K562 (cell line): Measurements from ENCODE around the gene SPATA31D4. TPM values are rescaled to one million over a fixed set of nuclear protein-coding genes. Genes with fewer than 3 reads are reported as not detected.
"Not testable (repeated sequence)": the region's sequence is repeated elsewhere in the genome, so short reads cannot be mapped to it uniquely, and the experiment has no call there.

Experiments
- ATAC-seq: fragments of 200-7000 bp; cut with Tn5 transposase; 3 replicates; pipeline ENCODE4 v1.9.1; 2020; ENCODE audit warnings: moderate library complexity
- Bru-seq: library from RNA; stranded (reverse); fragments of 400-500 nt; gene quantifications from one replicate; lab custom pipeline; 2021; lab: Mats Ljungman, UMichigan
- BruChase-seq, 2 experiments: library from RNA; stranded (reverse); fragments of 400-500 nt; gene quantifications; one replicate each; lab custom pipeline; 2021; lab: Mats Ljungman, UMichigan
- BruUV-seq: library from RNA; stranded (reverse); fragments of 400-500 nt; replicated peaks from 2 replicates; lab custom pipeline; 2021; lab: Mats Ljungman, UMichigan
- CTCF ChIA-PET: fragments of 300-600 bp; formaldehyde crosslinking; extraction: SDS; loops from one replicate; lab custom pipeline; 2021; ENCODE audit warnings: low intra/inter-chr PET ratio; lab: Yijun Ruan, JAX
- POLR2A ChIA-PET: fragments of 300-600, 350-650 bp; sonication (Branson Sonifier 250); formaldehyde crosslinking; extraction: SDS; loops from one replicate; lab custom pipeline; 2021; ENCODE audit warnings: antibody characterized with exemption, inconsistent platforms; lab: Yijun Ruan, JAX
- DNase-seq, 4 experiments: peaks; one replicate each; pipeline versions ENCODE4 v3.0.0 to v3.0.0-alpha.2; 2011 to 2018; ENCODE audit warnings: low spot score in 3 of 4, mixed read lengths in 3 of 4; ENCODE audit errors: extremely low read depth in 1 of 4
- FAIRE-seq: peaks from 2 replicates; lab custom pipeline; 2011; peaks lifted over from hg19 to GRCh38; lab: Jason Lieb, UNC
- H2AFZ ChIP-seq: 2 replicates; pipeline ENCODE4 v1.6.0; 2011; ENCODE audit warnings: low read depth, low read length, control low read depth, inconsistent platforms
- H3K27ac ChIP-seq: fragments of 200-600 bp; 3 replicates; pipeline ENCODE4 v1.8.0; 2011; ENCODE audit warnings: low read depth, mild to moderate bottlenecking, control low read depth, inconsistent platforms, low read length, moderate library complexity, mixed read lengths; ENCODE audit errors: extremely low read depth
- H3K27me3 ChIP-seq, 2 experiments: fragments of 300-600 bp in 1 of 2; 2 replicates in 1 of 2; 3 replicates in 1 of 2; pipeline versions ENCODE4 v1.6.0 to v1.8.0; 2011; ENCODE audit warnings: inconsistent platforms in 2 of 2, low read length in 2 of 2, mild to moderate bottlenecking in 1 of 2, mixed read lengths in 1 of 2, moderate library complexity in 1 of 2; ENCODE audit not compliant: control insufficient read depth in 2 of 2, insufficient read depth in 2 of 2
- H3K36me3 ChIP-seq: fragments of 300-600 bp; 3 replicates; pipeline ENCODE4 v1.8.0; 2011; ENCODE audit warnings: mild to moderate bottlenecking, low read length, inconsistent platforms; ENCODE audit not compliant: control insufficient read depth, insufficient read depth
- H3K4me1 ChIP-seq, 2 experiments: fragments of 200-600 bp in 1 of 2; replicated peaks in 1 of 2; 2 replicates in 1 of 2; 3 replicates in 1 of 2; pipeline versions ENCODE4 v1.5.1 to v1.8.0; 2011; ENCODE audit warnings: inconsistent platforms in 2 of 2, low read length in 2 of 2, mild to moderate bottlenecking in 1 of 2, mixed read lengths in 1 of 2, moderate library complexity in 1 of 2; ENCODE audit not compliant: control insufficient read depth in 2 of 2, insufficient read depth in 2 of 2
- H3K4me2 ChIP-seq: 2 replicates; pipeline ENCODE4 v1.6.1; 2011; ENCODE audit warnings: low read length, control low read depth, inconsistent platforms, mixed read lengths; ENCODE audit not compliant: insufficient read depth
- H3K4me3 ChIP-seq: fragments of 200-600 bp; sonication (generic), shearing (Covaris generic); 2 replicates; pipeline ENCODE4 v1.5.1; 2016; ENCODE audit warnings: control low read depth, inconsistent platforms
- H3K79me2 ChIP-seq: fragments of 200-600 bp; 3 replicates; pipeline ENCODE4 v1.8.0; 2011; ENCODE audit warnings: low read length, inconsistent platforms; ENCODE audit not compliant: control insufficient read depth, insufficient read depth
- H3K9ac ChIP-seq, 2 experiments: 2 replicates each; pipeline versions ENCODE4 v1.6.0 to v1.6.1; 2011; ENCODE audit warnings: low read depth in 2 of 2, low read length in 2 of 2, control low read depth in 1 of 2, inconsistent platforms in 1 of 2, mild to moderate bottlenecking in 1 of 2, mixed read lengths in 1 of 2; ENCODE audit not compliant: insufficient read depth in 1 of 2
- H3K9me1 ChIP-seq: one replicate; pipeline ENCODE4 v1.6.0; 2011; ENCODE audit warnings: inconsistent platforms, mild to moderate bottlenecking, low read length, moderate library complexity; ENCODE audit not compliant: control insufficient read depth, insufficient read depth
- H3K9me3 ChIP-seq: replicated peaks from 2 replicates; pipeline ENCODE4 v1.5.1; 2011; ENCODE audit warnings: low read depth, low read length, inconsistent platforms; ENCODE audit not compliant: control insufficient read depth, insufficient read depth
- H4K20me1 ChIP-seq: replicated peaks from 2 replicates; pipeline ENCODE4 v1.6.1; 2011; ENCODE audit warnings: low read length, inconsistent platforms, mixed read lengths; ENCODE audit not compliant: control insufficient read depth, insufficient read depth
- IRF1 ChIP-seq: sonication (generic); formaldehyde crosslinking; IDR thresholded peaks from 2 replicates; pipeline ENCODE4 v1.8.0; 2022; ENCODE audit warnings: missing genetic modification reagents, mild to moderate bottlenecking, borderline replicate concordance
- JUNB ChIP-seq: fragments of 450-650 bp; formaldehyde crosslinking; conservative IDR thresholded peaks from 2 replicates; pipeline ENCODE4 v1.4.0; 2020; ENCODE audit warnings: mild to moderate bottlenecking
- KDM1A ChIP-seq, 2 experiments: fragments of 450-650 bp; IDR thresholded peaks; 2 replicates each; pipeline ENCODE4 v1.6.1; 2016; ENCODE audit warnings: mild to moderate bottlenecking in 2 of 2
- RCOR1 ChIP-seq, 2 experiments: IDR thresholded peaks; 2 replicates each; pipeline ENCODE4 v1.6.1; 2012; ENCODE audit warnings: low read depth in 2 of 2, low read length in 2 of 2, borderline replicate concordance in 1 of 2, improper control_type of control experiment in 1 of 2
- ZNF134 ChIP-seq: fragments of 250-450 bp; sonication (Bioruptor Pico); conservative IDR thresholded peaks from 2 replicates; pipeline ENCODE4 v1.4.0; 2020
- ZNF408 ChIP-seq: fragments of 250-450 bp; sonication (Bioruptor Pico); IDR thresholded peaks from 2 replicates; pipeline ENCODE4 v1.4.0; 2020; ENCODE audit warnings: low read depth, mild to moderate bottlenecking, moderate library complexity
- ZNF436 ChIP-seq: fragments of 250-450, 450-650 bp; sonication (Bioruptor Pico); formaldehyde crosslinking; IDR thresholded peaks from 2 replicates; pipeline ENCODE4 v1.7.0; 2020; ENCODE audit warnings: mild to moderate bottlenecking
- ZNF589 ChIP-seq: fragments of 200-800 bp; sonication (Bioruptor generic); IDR thresholded peaks from 2 replicates; pipeline ENCODE4 v1.6.1; 2016; ENCODE audit warnings: low read depth, missing genetic modification characterization, missing compliant biosample characterization
- WGBS: fragments of 100-300 bp; shearing (Covaris generic); methylation state at CpG from one replicate; pipeline ENCODE4 v1.1.6; 2016; ENCODE audit warnings: low coverage, mixed read lengths; ENCODE audit not compliant: insufficient coverage; ENCODE audit errors: missing lambda C conversion rate; 5-methylcytosine and 5-hydroxymethylcytosine counted together
- in situ Hi-C: fragments of 300-500 bp; cut with MboI; formaldehyde crosslinking; loops from 4 replicates; pipeline ENCODE4 v1.15.0; 2018; ENCODE audit warnings: inconsistent platforms, mixed read lengths
- intact Hi-C: fragments of 100-400 bp; cut with micrococcal nuclease; formaldehyde crosslinking; loops from 2 replicates; pipeline ENCODE4 v1.14.2; 2022
- long read RNA-seq, 3 experiments: library from polyadenylated mRNA in 2 of 3; library from RNA in 1 of 3; unstranded in 2 of 3; stranded (forward) in 1 of 3; transcript quantifications; one replicate each; pipeline ENCODE4 v2.0.0, GENCODE V29; 2019 to 2022
- polyA minus RNA-seq, 3 experiments: library from RNA; depleted of rRNA, polyadenylated mRNA; stranded (reverse); fragments of >200 nt; gene quantifications; 2 replicates each; pipeline ENCODE4 v1.2.3, GENCODE V29; 2011
- polyA plus RNA-seq, 8 experiments: library from polyadenylated mRNA; depleted of rRNA in 4 of 8; stranded (reverse) in 5 of 8; unstranded in 3 of 8; fragments of >200 nt; fragmentation: Nextera tagmentation in 2 of 8; fragmentation: Illumina TruSeq in 1 of 8; extraction: Ambion mirVana in 2 of 8; extraction: Trizol in 1 of 8; gene quantifications; 2 replicates each; pipeline versions ENCODE4 v1.2.1 to v1.2.3, GENCODE V29; 2011 to 2014; ENCODE audit warnings: inconsistent platforms in 1 of 8, missing spikeins in 1 of 8
- total RNA-seq, 7 experiments: library from RNA; depleted of rRNA in 6 of 7; stranded (reverse); fragments of >200 nt in 6 of 7; fragmentation: Illumina TruSeq in 2 of 7; extraction: Trizol in 2 of 7; gene quantifications; 2 replicates each; pipeline versions ENCODE4 v1.2.1 to v1.2.3, GENCODE V29; 2011 to 2021; ENCODE audit warnings: low replicate concordance in 1 of 7
- TF ChIP-seq, protein P1 (sequence below), 2 experiments: fragments of 450-650 bp; IDR thresholded peaks; 2 replicates each; pipeline ENCODE4 v1.6.1; 2016

SPATA31D4 gene
- total RNA-seq (2011; cell fraction: chromatin; rRNA removed; ENCODE audit: low replicate concordance) = not detected in 2 replicates
- total RNA-seq (2011; cell fraction: nucleolus; rRNA removed) = not detected in 2 replicates
- not detected in 2 replicates for total RNA-seq (2011; cell fraction: nucleoplasm; rRNA removed)
- total RNA-seq (2014; rRNA removed) (not detected in 2 replicates), total RNA-seq (2014; rRNA removed; fragmentation: Illumina TruSeq; extraction: Trizol) (not detected in 2 replicates), total RNA-seq (2015; rRNA removed; fragmentation: Illumina TruSeq; extraction: Trizol) (not detected in 2 replicates), total RNA-seq (2021) (not detected in 2 replicates), polyA plus RNA-seq (2011; rRNA removed) (not detected in 2 replicates), polyA plus RNA-seq (2014; fragmentation: Illumina TruSeq; extraction: Trizol) (not detected in 2 replicates), polyA plus RNA-seq (2014; fragmentation: Nextera tagmentation; extraction: Ambion mirVana) (not detected), polyA plus RNA-seq (2014; rRNA removed) (not detected in 2 replicates), polyA minus RNA-seq (2011; rRNA and poly(A)+ RNA removed) (not detected in 2 replicates), Bru-seq, nascent RNA (not detected), BruChase-seq, experiment 1, labeled RNA remaining after a 2-hour chase (not detected), BruChase-seq, experiment 2, labeled RNA remaining after a 6-hour chase (not detected)
- polyA plus RNA-seq (2011; cell fraction: cytosol; rRNA removed) = not detected in 2 replicates
- not detected in 2 replicates for polyA plus RNA-seq (2011; cell fraction: nucleus; rRNA removed)
- not detected in 2 replicates for polyA plus RNA-seq (2012)
- polyA minus RNA-seq (2011; cell fraction: cytosol; rRNA and poly(A)+ RNA removed) = not detected in 2 replicates
- not detected in 2 replicates for polyA minus RNA-seq (2011; cell fraction: nucleus; rRNA and poly(A)+ RNA removed)
- long read RNA-seq, experiment 1 = 0 reads
- long read RNA-seq, experiment 2 = 0 reads
- long read RNA-seq, experiment 3 = 0 reads

- FAIRE-seq, H3K36me3 ChIP-seq, H3K9me1 ChIP-seq, H3K27me3 ChIP-seq, H3K4me1 ChIP-seq, intact Hi-C loops, ATAC-seq, BruUV-seq, H3K9me3 ChIP-seq, POLR2A ChIA-PET, H3K27ac ChIP-seq, H3K4me3 ChIP-seq, in situ Hi-C loops, H3K79me2 ChIP-seq, H2AFZ ChIP-seq, H3K4me2 ChIP-seq, H4K20me1 ChIP-seq, DNase-seq, CTCF ChIA-PET, H3K9ac ChIP-seq: not testable (repeated sequence)
- WGBS = no CpG with 5 or more reads among the region's 3 CpGs
Measured at GRCh38 chr9:81928305-81928704, at the start of gene SPATA31D4. Gene SPATA31D4 (plus strand): TSS chr9:81928428. CDS start chr9:81928514, 86 bp downstream.

DNA sequence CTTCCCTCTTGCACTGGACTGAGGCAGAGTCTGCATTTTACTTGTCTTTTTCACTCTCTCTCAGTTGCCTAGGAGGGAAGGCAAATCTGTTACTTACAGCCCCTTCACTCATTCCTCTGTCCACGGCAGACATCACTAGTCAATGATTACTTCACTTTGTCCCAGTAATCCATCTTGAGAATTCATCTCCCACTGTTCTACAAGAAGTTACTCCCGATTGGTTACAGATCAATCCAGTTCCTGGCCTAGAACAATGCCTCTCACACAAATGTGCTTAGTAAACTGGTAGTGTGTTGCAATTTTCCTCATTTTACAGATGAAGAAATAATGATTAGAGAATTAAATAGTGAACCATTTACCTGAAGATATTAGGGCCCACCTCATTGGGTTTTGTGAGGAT lies 49.7 kb upstream of the SPATA31D4 start:
- no peak overlapping the region for H3K9ac ChIP-seq
- ATAC-seq = no peak
- H3K4me2 ChIP-seq = no peak overlapping the region
- POLR2A ChIA-PET = no interaction called here
- H3K79me2 ChIP-seq = no peaks in the 10 kb centered on the region
- FAIRE-seq = no peak
- 0% methylated on average over 2 of the region's 2 CpGs for WGBS
- H3K27me3 ChIP-seq = no peaks in the 10 kb centered on the region
- no peaks in the 10 kb centered on the region for H3K4me1 ChIP-seq
- intact Hi-C loops (no loop called here), in situ Hi-C loops (no loop called here)
- no peaks in the 10 kb centered on the region for H3K36me3 ChIP-seq
- no peak overlapping the region for H3K27ac ChIP-seq
- H3K9me3 ChIP-seq = no peaks in the 10 kb centered on the region
- no peak overlapping the region for H2AFZ ChIP-seq
- H3K9me1 ChIP-seq = no peaks in the 10 kb centered on the region
- H3K4me3 ChIP-seq = no peak overlapping the region
- DNase-seq = no peak
- BruUV-seq = no TSS peak
- no peaks in the 10 kb centered on the region for H4K20me1 ChIP-seq
- CTCF ChIA-PET = no interaction called here
- no peak for TF ChIP-seq JUNB (CRISPR knock-in tag)
- no peak for TF ChIP-seq ZNF408 (CRISPR knock-in tag)
- TF ChIP-seq KDM1A (IDR thresholded peaks at IDR 0.05) = no peak
- no peak for TF ChIP-seq RCOR1 (IDR thresholded peaks at IDR 0.05; ENCODE audit: borderline replicate concordance in 1 of 2, low read depth in 2 of 2, low read length in 2 of 2)
- no peak for TF ChIP-seq ZNF589 (CRISPR knock-in tag)
- TF ChIP-seq ZNF436 (CRISPR knock-in tag) = no peak
- TF ChIP-seq ZNF134 = no peak
- TF ChIP-seq, protein P1, sequence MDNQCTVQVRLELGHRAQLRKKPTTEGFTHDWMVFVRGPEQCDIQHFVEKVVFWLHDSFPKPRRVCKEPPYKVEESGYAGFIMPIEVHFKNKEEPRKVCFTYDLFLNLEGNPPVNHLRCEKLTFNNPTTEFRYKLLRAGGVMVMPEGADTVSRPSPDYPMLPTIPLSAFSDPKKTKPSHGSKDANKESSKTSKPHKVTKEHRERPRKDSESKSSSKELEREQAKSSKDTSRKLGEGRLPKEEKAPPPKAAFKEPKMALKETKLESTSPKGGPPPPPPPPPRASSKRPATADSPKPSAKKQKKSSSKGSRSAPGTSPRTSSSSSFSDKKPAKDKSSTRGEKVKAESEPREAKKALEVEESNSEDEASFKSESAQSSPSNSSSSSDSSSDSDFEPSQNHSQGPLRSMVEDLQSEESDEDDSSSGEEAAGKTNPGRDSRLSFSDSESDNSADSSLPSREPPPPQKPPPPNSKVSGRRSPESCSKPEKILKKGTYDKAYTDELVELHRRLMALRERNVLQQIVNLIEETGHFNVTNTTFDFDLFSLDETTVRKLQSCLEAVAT (IDR thresholded peaks at IDR 0.05) = no peak
- TF ChIP-seq IRF1 (CRISPR knock-in tag) = no peak
